MM.1S (cell line): ENCODE data around the gene FBXW7.

Experiments used
- DNase-seq: peaks from one replicate; pipeline ENCODE4 v3.0.0-alpha.2; 2015
- H2AFZ ChIP-seq: fragments of 300-600 bp; sonication (generic); 2 replicates; pipeline ENCODE4 v1.6.0; 2016; ENCODE audit warnings: antibody characterized with exemption, low read length
- H3F3A ChIP-seq: fragments of 300-600 bp; sonication (generic); 2 replicates; pipeline ENCODE4 v1.6.1; 2016; ENCODE audit warnings: mild to moderate bottlenecking, antibody characterized with exemption, low read length, moderate library complexity, mixed read lengths; ENCODE audit not compliant: insufficient read depth
- H3K27ac ChIP-seq: fragments of 300-600 bp; sonication (generic); 2 replicates; pipeline ENCODE4 v1.5.1; 2016; ENCODE audit warnings: mild to moderate bottlenecking, low read length
- H3K27me3 ChIP-seq: fragments of 300-600 bp; sonication (generic); replicated peaks from 2 replicates; pipeline ENCODE4 v1.6.0; 2016; ENCODE audit warnings: low read length; ENCODE audit not compliant: insufficient read depth
- H3K36me3 ChIP-seq: fragments of 300-600 bp; sonication (generic); replicated peaks from 2 replicates; pipeline ENCODE4 v1.6.1; 2016; ENCODE audit warnings: mild to moderate bottlenecking, low read length, mixed read lengths; ENCODE audit not compliant: insufficient read depth
- H3K4me1 ChIP-seq: fragments of 300-600 bp; sonication (generic); 2 replicates; pipeline ENCODE4 v1.6.1; 2016; ENCODE audit warnings: low read length, mixed read lengths
- H3K4me2 ChIP-seq: fragments of 300-600 bp; sonication (generic); 2 replicates; pipeline ENCODE4 v1.6.0; 2016; ENCODE audit warnings: low read depth, low read length
- H3K4me3 ChIP-seq: fragments of 300-600 bp; sonication (generic); 2 replicates; pipeline ENCODE4 v1.5.1; 2016; ENCODE audit warnings: low read length, mixed read lengths
- H3K79me2 ChIP-seq: fragments of 300-600 bp; sonication (generic); 2 replicates; pipeline ENCODE4 v1.6.1; 2016; ENCODE audit warnings: mixed run types, low read length, mixed read lengths
- H3K9ac ChIP-seq: fragments of 300-600 bp; sonication (generic); 2 replicates; pipeline ENCODE4 v1.6.1; 2016; ENCODE audit warnings: low read length, mixed read lengths
- H3K9me2 ChIP-seq: fragments of 300-600 bp; sonication (generic); replicated peaks from 2 replicates; pipeline ENCODE4 v1.6.1; 2016; ENCODE audit warnings: mild to moderate bottlenecking, low read length, mixed read lengths; ENCODE audit not compliant: insufficient read depth
- H3K9me3 ChIP-seq: fragments of 300-600 bp; sonication (generic); replicated peaks from 2 replicates; pipeline ENCODE4 v1.6.1; 2016; ENCODE audit warnings: mild to moderate bottlenecking, low read length, mixed read lengths; ENCODE audit not compliant: insufficient read depth
- H4K20me1 ChIP-seq: fragments of 300-600 bp; sonication (generic); 2 replicates; pipeline ENCODE4 v1.6.1; 2016; ENCODE audit warnings: mild to moderate bottlenecking, low read length, moderate library complexity, mixed read lengths; ENCODE audit not compliant: insufficient read depth
- CTCF ChIP-seq: fragments of 300-600 bp; sonication (generic); IDR thresholded peaks from 2 replicates; pipeline ENCODE4 v1.5.1; 2016; ENCODE audit warnings: antibody characterized with exemption, low read length, mixed read lengths
- EZH2 ChIP-seq: fragments of 300-600 bp; sonication (generic); optimal IDR thresholded peaks from 2 replicates; pipeline ENCODE3; 2017; ENCODE audit warnings: low read depth, mild to moderate bottlenecking, antibody characterized with exemption, low read length, mixed read lengths
- EZH2phosphoT487 ChIP-seq: fragments of 300-600 bp; sonication (generic); IDR thresholded peaks from 2 replicates; pipeline ENCODE4 v1.6.1; 2018; ENCODE audit warnings: antibody characterized with exemption, low read length

FBXW7 gene

GRCh38 chr4:152304220-152304619 is 231.7 kb downstream of the FBXW7 start:
- H3K4me2 ChIP-seq = no peak overlapping the region
- no peak overlapping the region for H3K9ac ChIP-seq
- no peak overlapping the region for H3K27ac ChIP-seq
- no peaks in the 10 kb centered on the region for H4K20me1 ChIP-seq
- no peak for TF ChIP-seq EZH2
- no peak for TF ChIP-seq EZH2phosphoT487
- TF ChIP-seq CTCF = no peak
- H3K4me1 ChIP-seq = no peaks in the 10 kb centered on the region
- no peak for DNase-seq
- no peaks in the 10 kb centered on the region for H3K27me3 ChIP-seq
- no peak overlapping the region for H2AFZ ChIP-seq
- H3F3A ChIP-seq = no peaks in the 10 kb centered on the region
- no peaks in the 10 kb centered on the region for H3K79me2 ChIP-seq
- H3K4me3 ChIP-seq = no peak overlapping the region
- H3K9me3 ChIP-seq = no peaks in the 10 kb centered on the region
- H3K9me2 ChIP-seq = no peaks in the 10 kb centered on the region
- no peaks in the 10 kb centered on the region for H3K36me3 ChIP-seq

- no peak for DNase-seq
- Histone ChIP-seq H3K9ac (no peak overlapping the region), H3K79me2 (no peaks in the 10 kb centered on the region), H2AFZ (no peak overlapping the region), H3K36me3 (no peaks in the 10 kb centered on the region), H4K20me1 (no peaks in the 10 kb centered on the region), H3K27ac (no peak overlapping the region), H3K4me2 (no peak overlapping the region), H3F3A (no peaks in the 10 kb centered on the region), H3K9me3 (no peaks in the 10 kb centered on the region), H3K4me3 (no peak overlapping the region), H3K4me1 (no peaks in the 10 kb centered on the region), H3K9me2 (no peaks in the 10 kb centered on the region), H3K27me3 (no peaks in the 10 kb centered on the region)
- TF ChIP-seq EZH2phosphoT487 (no peak), EZH2 (no peak), CTCF (no peak)
Observed at GRCh38 chr4:152301381-152301780, 234.5 kb downstream of the FBXW7 start.

DNA sequence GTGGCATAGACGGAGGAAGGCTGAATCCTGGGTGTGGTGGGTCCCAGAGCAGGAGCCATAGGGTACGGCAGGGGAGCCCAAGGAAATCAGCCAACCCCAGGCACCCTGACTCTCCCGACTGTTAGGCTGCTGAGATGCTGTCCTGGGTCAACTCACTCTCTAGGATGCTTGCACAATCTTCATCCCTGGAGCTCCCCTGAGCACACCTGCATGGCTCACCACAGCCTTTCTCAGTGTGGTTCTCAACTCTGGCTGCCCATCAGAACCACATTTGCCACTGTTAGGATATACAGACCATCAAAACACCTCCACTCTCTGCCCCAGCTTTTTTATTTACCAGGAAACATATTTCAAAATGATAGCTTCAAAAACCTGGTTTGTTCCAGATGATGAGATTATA is 236.3 kb downstream of the FBXW7 start:
- no peak overlapping the region for H2AFZ ChIP-seq
- DNase-seq = no peak
- TF ChIP-seq EZH2phosphoT487 = no peak
- TF ChIP-seq CTCF = no peak
- TF ChIP-seq EZH2 = no peak
- H3K9ac ChIP-seq = no peak overlapping the region
- no peaks in the 10 kb centered on the region for H4K20me1 ChIP-seq
- H3K27ac ChIP-seq = no peak overlapping the region
- no peaks in the 10 kb centered on the region for H3K4me1 ChIP-seq
- H3K79me2 ChIP-seq = no peaks in the 10 kb centered on the region
- H3K4me2 ChIP-seq = no peak overlapping the region
- H3K36me3 ChIP-seq = no peaks in the 10 kb centered on the region
- no peak overlapping the region for H3K4me3 ChIP-seq
- no peaks in the 10 kb centered on the region for H3K9me3 ChIP-seq
- no peaks in the 10 kb centered on the region for H3F3A ChIP-seq
- no peaks in the 10 kb centered on the region for H3K27me3 ChIP-seq
- no peaks in the 10 kb centered on the region for H3K9me2 ChIP-seq

DNA sequence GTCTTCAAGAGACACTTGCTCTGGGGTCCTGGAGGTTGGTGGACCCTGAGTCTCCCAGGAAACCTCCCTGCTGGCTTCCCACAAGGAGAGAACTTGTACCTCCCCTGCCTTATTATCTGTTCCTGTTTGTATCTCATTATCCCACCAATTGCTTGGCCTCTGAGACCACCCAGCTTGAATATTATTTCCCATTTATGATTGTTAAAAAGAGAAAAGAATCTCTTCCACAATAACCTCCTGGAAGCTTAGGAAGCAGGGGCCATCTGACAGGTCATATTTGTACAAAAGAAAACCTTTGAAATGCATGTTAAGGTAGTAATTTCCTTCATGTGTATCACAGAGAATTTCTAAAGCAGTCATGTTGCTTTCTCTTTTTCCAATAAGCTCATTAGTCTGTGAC is 239.5 kb downstream of the FBXW7 start:
- H3K27ac ChIP-seq = no peak overlapping the region
- DNase-seq = no peak

More for the DNA sequence above, 239.5 kb downstream of the FBXW7 start:
- Histone ChIP-seq H3K4me1 (no peaks in the 10 kb centered on the region), H3K4me3 (no peak overlapping the region), H3F3A (no peaks in the 10 kb centered on the region), H3K9ac (no peak overlapping the region), H3K9me3 (no peaks in the 10 kb centered on the region), H3K9me2 (no peaks in the 10 kb centered on the region), H3K27me3 (no peaks in the 10 kb centered on the region), H2AFZ (no peak overlapping the region), H3K36me3 (no peaks in the 10 kb centered on the region), H3K79me2 (no peaks in the 10 kb centered on the region), H3K4me2 (no peak overlapping the region), H4K20me1 (no peaks in the 10 kb centered on the region)
- TF ChIP-seq EZH2phosphoT487 (no peak), EZH2 (no peak), CTCF (no peak)
